ENCODE results near the gene MT1E.

GRCh38 chr16:56576585-56577299 lies 48.8 kb upstream of the MT1E start:
- TF ChIP-seq POLR2A (IDR thresholded peaks at IDR 0.05): no peak
- TF ChIP-seq, protein P1, sequence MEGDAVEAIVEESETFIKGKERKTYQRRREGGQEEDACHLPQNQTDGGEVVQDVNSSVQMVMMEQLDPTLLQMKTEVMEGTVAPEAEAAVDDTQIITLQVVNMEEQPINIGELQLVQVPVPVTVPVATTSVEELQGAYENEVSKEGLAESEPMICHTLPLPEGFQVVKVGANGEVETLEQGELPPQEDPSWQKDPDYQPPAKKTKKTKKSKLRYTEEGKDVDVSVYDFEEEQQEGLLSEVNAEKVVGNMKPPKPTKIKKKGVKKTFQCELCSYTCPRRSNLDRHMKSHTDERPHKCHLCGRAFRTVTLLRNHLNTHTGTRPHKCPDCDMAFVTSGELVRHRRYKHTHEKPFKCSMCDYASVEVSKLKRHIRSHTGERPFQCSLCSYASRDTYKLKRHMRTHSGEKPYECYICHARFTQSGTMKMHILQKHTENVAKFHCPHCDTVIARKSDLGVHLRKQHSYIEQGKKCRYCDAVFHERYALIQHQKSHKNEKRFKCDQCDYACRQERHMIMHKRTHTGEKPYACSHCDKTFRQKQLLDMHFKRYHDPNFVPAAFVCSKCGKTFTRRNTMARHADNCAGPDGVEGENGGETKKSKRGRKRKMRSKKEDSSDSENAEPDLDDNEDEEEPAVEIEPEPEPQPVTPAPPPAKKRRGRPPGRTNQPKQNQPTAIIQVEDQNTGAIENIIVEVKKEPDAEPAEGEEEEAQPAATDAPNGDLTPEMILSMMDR (IDR thresholded peaks at IDR 0.05): peak; percentile 48 to 89 (median 74)

Measured in adrenal gland (tissue), 5 donors.